AG20443 (cell line): ENCODE measurements around the gene ENTR1.
A peak's percentile ranks its signal among the peaks of the same experiment; 100 is the strongest.
"Not testable (repeated sequence)": the region's sequence is repeated elsewhere in the genome, so short reads cannot be mapped to it uniquely, and the experiment has no call there.

Source experiments
- DNase-seq: peaks from one replicate; pipeline ENCODE4 v3.0.0; 2012; ENCODE audit warnings: low spot score, mixed read lengths

Gene ENTR1

DNA sequence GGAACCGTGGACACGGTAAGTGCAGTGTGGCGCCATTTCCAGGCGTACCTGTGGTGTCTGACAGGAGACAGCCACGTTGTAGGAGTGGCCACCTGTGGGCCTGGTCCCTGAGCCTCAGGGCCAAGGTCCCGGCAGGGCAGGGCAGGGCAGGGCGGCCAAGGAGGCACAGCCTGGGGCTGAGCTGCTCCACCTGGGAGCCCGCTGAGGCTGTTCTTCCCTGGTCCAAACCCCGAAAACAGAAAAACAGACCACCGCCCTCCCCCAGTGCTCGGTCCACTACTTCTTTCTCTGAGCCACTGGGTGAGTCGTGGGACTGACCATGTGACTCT is 8.6 kb upstream of the ENTR1 start:
- DNase-seq = no peak

DNA sequence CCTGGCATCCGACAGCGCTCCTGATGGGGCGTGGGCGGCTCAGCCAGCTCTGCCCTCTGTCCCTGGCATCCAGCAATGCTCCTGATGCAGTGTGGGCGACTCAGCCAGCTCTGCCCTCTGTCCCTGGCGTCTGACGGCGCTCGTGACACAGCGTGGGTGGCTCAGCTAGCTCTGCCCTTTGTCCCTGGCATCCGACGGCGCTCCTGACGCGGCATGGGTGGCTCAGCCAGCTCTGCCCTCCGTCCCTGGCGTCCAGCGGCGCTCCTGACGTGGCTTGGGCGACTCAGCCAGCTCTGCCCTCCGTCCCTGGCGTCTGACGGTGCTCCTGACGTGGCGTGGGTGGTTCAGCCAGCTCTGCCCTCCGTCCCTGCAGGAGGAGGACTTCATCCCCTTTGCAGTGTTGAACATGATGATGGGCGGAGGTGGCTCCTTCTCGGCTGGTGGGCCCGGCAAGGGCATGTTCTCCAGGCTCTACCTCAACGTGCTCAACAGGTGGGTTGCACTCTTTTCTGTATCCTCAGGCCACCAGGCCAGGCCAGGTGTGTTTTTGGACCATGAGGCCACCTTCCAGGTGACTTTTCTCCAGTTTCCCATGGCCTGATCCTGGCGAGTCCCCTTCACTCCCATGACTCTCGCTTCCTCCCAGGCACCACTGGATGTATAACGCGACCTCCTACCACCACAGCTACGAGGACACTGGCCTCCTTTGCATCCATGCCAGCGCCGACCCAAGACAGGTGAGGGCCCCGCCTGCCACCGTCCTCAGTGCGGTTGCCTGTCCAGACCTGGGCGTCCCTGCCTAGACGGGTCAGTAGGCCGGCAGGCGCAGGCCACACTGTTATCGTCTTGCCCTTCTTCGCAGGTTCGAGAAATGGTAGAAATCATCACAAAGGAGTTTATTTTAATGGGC is 8.0 kb upstream of the ENTR1 start:
- no peak for DNase-seq

DNA sequence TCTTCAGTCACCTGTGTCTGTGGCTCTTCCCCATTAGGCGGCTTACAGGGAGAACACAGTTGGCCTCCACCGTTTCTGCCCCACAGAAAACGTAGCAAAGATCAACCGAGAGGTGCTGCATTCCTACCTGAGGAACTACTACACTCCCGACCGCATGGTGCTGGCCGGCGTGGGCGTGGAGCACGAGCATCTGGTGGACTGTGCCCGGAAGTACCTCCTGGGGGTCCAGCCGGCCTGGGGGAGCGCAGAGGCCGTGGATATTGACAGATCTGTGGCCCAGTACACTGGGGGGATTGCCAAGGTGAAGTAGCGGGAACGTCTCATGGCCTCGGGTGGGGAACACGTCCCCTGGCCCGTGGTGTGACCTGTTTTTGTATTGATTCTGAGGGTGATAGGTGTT is 6.5 kb upstream of the ENTR1 start:
- no peak for DNase-seq

DNA sequence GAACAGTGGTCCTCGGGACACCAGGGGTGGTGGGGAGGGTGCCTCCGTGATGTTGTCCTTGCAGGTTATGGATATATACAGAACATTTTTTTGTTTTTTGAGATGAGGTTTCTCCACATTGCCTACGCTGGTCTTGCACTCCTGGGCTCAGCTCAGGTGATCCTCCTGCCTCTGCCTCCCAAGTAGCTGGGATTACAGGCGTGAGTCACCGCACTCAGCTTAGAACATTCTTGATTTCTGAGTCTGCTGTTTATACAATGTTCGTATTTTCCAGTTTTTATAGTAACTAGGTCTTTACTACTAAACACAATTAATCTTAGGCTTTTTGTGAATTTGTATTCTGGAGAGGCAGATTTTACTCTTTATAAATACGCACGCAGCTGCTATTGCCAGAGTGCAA is 6.0 kb upstream of the ENTR1 start:
- no peak for DNase-seq

DNA sequence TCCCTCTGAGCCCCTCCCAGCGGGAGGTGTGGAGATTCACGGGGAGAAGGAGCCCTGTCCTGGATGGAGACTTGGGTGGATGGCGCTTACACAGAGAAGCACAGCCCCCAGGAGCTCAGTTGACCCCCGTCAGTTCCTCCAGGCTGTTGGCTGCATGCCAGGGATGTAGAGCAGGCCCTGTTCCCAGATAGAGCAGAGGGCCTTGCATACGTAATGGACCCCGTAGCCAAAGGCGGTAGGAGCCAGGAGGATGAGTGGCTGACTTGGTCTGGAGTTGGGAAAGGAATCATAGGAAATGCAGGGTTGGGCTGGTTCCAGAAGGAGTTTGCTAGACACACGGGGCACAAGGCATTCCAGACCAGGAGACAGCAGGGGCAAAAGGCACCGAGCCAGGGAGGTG is 2.5 kb upstream of the ENTR1 start:
- DNase-seq = no peak

DNA sequence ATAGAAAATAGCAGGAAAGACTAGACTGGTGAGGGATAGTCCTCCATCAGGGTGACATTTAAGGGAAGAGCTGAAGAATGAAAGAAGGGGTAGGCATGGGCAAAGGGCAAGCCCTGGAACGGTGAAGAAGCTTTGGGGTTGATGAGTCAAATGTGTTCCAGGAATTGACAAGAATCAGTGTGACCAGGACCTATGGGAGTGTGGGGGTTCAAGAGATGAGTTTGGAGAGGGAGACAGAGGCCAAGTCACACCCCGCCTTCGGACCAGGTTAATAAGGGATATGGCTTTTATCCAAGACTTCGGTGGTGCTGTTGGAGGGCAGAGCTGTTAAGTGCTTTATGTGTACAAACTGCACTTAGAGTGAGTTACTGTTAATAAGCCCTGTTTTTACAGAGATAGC is 964 bp upstream of the ENTR1 start:
- DNase-seq = no peak

DNA sequence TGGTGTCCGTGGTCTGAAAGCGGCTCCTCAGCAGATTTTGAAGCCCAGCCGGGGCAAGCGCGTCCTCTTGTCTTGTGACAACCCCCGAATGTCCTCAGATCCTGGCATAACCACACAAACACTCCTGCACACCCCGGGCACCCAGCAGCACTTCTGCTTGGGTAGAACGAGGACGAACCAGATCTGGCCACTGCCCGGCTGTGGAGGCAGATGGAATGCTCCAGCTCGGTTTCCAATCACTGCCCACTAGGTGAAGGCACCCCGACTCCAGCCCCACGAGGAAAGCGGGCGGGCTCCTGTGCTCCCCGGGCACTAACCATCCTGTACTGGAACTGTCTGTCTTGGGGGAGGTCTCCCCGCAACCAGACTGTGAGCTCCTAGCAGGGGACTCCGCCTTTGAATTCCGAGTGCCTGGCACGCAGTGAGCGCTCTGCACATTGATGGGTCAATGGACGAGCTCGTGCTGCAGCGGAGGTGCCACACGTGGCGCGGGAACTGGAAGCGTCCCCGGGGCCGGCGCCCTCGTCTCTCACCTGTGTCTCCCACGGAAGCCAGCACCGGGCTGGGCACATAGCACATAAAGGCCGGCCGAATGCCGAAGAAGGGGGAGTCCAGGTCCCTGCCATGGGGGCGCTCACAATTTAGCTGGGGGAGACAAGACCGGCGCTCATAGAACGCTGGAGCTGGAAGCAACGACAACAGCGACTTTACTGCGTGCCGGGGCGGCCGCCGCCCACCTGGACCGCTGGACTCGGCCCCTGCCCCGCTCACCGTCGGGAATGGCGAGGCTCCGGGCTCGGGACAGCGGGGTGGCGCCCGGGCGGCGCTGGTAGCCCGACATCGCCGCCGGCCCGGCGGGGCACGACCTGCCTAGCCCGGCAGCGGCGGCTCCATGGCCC is 608 bp downstream of the ENTR1 start:
- peak; percentile 78 for DNase-seq

DNA sequence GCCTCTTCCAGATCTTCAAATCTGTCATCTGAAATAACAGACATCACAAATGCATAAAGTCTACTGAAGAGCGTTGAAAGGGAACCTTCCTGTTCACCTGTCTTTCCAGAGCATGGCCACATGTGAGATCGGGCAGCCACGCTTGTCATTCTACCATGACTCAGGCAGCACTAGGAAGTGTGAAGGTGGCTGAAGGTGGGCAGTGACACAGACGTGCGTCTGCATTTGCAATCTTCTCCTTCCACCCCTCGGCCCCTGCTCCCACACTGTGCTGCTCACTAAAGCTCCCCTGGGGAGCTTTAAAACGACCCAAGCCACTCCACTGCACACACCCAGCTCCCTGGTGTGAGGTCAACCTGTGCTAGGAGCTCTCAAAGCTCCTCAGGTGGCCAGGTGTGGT is 2.5 kb downstream of the ENTR1 start:
- no peak for DNase-seq

DNA sequence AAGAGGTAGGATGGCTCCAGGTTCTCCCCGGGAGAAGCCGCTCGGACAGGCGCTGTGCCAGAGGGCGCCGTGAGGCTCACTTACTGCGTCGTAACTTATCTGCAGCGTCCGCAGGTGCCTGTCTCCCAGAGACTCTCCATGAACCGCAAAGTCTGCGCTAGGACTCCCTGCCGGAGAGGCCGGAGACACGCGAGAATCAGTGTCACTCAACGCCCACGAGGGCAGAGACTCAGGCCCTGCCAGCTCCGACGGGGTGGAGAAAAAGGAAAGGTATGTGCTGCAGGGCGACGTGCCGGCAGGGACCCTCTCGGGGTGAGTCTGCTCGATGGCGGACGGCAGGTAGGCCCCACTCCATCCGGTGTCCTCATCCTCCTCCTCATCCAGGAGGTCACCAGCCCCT is 3.4 kb downstream of the ENTR1 start:
- not testable (repeated sequence) for DNase-seq

DNA sequence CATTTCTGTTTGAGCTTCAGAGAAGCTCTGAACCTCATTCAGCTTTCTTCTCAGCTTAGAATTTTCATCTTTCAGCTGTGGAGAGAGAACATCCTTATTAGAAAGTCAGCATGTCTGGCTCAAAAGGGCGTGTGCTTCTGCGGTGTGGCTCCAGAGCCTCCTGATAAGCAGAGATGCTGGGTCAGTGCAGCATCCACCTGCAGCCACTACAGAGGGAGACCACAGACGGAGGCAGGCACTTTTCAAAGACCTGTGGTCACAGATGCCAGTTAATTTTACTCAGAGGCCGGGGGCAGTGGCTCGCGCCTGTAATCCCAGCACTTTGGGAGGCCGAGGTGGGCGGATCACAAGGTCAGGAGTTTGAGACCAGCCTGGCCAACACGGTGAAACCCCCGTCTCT is 4.5 kb downstream of the ENTR1 start:
- DNase-seq = not testable (repeated sequence)

DNA sequence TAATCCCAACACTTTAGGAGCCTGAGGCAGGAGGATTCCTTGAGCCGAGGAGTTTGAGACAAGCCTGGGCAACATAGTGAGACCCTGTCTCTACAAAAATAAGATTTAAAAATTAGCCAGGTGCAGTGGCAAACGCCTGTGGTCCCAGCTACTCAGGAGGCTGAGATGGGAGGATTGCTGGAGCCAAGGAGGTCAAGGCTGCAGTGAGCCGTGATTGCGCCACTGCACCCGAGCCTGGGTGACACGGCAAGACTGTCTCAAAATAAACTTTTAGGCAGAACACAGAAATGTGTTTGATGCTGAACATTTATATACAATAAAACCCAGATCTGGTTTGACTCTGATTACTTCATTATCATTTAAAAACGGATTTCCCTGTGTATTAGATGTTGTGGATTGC is 4.9 kb downstream of the ENTR1 start:
- no peak for DNase-seq

DNA sequence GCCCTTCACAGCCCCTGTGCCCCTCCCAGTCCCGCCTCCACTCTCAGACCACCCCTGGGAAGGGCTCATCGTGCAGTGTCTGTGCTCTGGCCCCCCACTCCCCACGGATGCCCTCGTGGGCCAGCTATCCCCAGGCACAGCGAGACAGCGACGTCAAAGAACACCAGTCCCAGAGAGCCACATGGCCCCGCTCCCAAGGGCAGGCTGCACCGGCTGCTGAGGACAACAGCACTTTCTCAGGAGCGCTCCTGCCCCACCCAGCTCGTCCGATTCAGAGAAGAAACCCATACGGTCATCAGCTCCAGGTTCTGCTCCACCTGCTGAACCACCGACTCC is 5.6 kb downstream of the ENTR1 start:
- DNase-seq = no peak

DNA sequence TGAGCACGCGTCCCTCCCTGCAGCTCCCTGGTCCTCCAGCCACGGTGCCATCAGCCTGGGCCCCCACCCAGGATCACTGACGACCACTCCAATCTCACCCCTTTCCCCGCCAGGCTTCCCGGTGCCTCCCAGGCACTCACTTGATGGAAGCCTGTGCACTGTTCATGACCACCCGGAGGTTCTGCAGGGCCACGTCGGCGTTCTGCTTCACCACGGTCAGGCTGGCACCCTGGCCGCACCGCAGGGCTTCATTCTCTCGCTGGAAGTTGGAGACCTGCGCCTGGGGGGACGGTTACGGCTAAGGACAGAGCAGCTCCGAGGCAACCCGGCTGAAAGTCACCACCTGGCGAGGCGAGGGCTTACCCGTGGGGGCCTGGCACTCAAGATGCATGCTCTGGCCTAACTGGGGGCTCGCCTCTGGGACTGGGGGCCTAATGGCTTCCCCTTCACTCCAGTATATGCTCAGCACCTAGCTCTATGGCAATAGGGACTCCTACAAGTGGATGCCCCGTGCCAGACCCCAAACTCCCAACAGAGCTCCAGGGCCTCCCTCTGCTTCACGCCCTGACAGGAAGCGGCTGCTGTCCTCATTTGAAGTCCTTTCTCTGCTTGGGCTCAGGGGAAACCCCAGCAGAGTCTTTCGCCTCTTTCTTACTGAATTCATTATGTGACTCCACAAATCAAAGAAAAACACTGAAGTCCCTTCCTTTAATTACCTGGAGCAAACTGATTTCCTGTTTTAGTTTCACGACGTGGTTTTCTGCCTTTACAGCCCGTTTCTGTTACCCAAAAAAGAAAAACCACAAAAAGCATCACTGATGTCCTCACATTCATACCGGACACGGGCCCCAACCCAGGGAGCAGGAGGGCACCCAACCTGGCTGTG is 6.3 kb downstream of the ENTR1 start:
- DNase-seq = no peak

DNA sequence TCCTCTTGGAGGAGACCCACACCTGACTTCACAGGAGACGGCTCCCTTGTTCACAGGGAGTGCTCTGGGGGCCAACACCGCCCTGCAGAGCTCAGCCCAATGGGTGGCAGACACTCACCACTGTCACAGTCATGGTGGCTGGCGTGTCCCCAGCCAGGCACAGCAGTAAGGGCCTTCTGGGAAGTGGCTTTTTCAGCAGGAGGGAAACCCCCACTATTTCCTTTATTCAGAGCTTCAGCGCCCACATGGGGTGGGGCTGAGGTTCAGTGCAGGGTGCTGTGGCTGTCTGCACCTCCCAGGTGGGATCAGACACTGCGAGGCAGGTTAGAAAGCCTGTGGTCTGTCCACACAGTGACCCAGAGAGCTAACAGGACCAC is 6.9 kb downstream of the ENTR1 start:
- no peak for DNase-seq

DNA sequence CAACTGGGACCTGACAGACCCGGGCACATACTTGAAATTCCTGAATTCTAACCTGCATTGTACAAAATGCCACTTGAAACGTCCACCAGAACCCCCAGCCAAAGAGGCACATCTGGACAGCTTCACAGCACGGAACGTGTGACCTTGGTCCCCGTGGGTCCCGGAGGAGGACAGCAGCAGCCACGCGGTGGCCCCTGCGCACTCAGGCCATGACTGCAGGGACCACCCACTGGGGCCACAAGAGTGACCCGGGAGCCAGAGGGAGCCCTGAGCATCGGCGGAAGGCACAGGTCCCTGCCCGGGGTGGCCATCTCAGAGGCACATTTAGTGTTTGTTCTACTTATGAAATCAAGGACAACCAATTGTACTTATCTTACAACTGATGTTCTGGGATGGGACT is 8.3 kb downstream of the ENTR1 start:
- DNase-seq = no peak

DNA sequence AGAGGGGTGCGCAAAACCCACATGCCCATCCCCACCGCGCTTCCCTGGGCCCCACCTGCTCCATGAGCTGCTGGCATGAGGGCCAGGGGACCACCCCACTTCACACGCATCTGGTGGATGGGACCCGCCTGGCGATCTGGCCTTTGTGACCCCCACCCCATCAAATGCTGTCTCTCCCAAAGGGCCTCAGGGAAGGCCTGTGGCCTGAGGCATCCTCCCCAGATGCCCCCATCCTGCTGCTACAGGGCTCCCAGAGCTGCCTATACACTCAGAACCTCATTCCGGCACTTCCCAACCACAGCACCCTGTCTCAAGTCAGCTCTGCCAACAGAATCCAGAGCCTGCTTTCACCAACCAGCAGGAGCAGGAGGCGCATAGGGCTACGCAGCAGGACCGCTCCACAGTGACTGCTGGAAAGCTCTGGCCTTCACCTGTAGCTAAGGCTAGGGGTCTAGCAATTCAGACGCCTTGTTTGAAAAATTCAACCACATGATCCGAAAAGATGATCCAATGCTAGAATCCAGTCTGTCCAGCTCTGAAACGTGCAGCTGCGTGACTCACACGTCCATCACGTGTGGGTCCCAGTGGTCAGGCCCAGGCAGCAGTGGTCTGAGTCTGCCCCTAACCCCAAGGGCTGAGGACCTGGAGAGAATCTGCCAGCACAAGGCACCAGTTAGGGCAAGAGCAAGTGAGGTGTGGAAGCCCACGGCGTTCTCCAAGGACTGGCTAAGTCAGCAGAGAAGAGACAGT is 9.1 kb downstream of the ENTR1 start:
- no peak for DNase-seq

DNA sequence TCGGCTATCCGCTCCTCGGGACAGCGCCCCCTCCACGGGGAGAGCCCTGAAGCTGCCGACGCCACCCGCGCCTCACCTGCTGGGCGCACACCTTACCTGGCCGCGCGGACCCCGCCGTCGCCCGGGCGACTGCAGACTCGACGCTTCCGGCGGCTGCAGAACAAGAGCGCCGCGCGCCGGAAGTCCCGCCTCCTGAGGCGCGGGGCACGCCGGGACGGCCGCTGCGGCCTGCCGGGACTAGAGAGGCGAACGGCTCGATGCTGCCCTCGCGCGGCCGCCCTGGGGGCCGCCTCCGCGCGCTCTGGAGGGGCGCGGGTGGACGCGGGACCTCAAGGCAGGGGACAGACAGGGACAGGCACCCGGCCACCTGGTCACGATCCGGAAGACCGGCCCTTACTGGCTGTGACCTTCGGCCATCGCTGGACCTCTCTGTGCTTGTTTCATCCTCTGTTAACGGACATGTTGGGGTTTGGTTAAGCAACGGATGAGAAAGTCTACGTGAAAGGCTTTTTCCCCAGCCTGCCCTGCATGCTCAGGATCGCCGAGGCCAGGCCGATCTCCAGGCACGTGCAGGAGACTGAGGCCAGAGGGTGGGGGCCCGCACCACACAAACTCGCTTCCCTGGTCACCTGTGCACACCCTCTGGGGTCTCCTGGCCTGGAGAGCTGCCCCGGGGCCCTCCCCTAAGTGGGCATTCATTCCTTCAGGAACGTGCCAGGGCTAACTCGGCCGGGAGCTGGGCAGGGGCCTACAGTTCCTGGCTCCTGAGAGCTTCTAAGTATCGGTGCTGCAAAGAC is 10.2 kb downstream of the ENTR1 start, which contains the start of gene SNAPC4:
SNAPC4 (minus strand) TSS at position 133 of the 797 bp plus-strand sequence. CDS start 1,742 bp downstream, outside the sequence.
- peak; percentile 98 for DNase-seq

DNA sequence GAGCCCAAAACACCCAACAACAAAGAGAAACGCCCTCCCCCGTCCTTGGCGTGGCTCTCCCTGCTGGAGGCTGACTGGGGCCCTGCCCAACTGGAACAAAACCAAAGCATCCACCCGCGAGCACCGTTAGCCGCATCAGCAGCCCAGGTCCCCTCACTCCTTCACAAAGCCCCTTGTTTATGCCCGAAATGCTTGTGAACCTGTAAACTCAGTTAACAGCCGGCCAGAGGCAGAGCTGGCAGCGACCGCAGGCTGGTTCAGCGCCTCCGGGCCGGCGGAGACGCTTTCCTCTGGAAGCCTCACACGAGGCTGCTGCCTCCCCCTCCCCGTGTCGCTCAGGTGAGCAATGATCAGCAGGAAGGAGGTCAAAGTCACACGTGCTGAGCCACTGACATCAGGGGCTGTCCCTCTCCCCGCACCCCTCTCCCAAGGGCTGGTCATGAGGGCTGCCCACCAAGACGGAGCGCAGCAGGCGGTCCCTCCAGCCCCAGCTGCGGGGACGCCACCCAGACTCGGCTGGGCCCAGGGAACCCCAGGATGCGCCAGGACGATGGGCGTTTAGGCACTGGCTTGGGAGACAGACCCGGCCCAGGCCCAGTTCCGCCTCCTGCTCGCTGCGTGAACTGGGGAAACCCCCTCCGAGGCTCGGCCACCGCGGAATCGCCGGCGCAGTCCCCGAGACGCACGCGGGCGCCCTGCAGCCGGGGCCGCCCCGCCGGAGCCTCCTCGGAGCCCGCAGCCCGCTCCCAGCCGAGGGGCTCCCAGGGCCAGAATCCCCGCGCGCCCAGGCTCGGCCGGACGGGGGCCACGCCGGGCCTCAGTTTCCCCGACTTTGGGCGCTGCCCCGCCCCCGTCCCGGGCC is 11.0 kb downstream of the ENTR1 start:
- DNase-seq = peak; percentile 69

DNA sequence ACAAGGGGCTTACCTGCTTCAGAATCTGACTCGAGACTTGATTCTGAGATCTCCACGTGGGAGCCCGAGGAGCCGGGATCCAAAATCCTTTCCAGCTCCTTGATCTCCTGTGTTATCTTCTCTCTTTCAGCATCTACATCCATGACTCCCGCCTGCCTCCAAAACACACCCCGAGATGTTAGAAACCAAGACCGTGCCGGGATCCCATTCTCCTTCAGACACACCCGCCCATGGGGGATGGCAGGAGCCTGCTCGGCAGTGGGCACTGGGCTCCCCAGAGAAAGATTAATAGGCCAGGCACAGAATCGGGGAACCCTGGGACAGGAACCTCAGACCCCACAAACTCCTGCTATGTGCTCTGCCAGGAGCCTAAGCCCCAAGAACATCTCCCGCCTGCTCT is 12.1 kb downstream of the ENTR1 start:
- no peak for DNase-seq

DNA sequence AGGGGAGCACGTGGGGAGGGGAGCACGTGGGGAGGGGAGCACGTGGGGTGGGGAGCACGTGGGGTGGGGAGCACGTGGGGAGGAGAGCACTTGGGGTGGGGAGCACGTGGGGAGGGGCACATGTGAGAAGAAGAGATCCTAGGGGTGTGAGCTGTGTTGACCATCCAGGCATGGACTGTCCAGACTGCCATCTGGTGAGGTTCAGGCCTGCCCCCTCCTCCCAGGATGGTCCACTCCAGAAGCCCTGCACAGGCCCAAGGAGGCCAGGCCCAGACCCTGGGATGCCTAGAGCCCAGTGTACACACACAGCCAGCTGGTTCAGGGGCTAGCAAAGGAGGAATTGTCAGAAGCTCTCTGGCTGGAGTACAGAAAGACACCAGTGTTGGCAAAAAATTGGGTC is 12.8 kb downstream of the ENTR1 start:
- no peak for DNase-seq
